ENCODE results near the gene ZPLD1. TPM values are rescaled to one million over a fixed set of nuclear protein-coding genes. Genes with fewer than 3 reads are reported as not detected.

The ZPLD1 gene
- total and polyA plus RNA-seq, 7 donors, result 0.09 to 0.36 (median 0.27) TPM; not detected in 4

DNA sequence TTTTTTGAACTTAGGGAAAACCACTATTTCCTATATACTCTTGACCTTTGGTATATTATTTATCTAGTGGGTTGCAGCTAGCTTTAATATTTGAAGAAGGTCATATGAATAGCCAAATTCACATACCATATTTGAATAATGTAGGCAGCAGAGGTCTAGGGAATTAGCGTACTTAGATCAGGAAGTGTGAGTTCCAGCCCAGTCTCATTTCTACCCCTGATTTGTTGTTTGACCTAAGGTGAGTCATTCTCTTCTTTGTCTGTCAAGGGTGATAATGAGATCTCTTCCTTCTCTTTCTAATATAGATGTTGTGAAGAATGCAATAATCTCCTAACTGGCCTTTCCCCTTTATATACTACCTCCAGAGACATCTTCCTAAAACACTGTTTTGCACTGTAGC lies 36.6 kb upstream of the ZPLD1 start:
- no peaks in the 10 kb centered on the region for H3K27me3 ChIP-seq
- intact Hi-C loops (cut with DNase I), result no loop called here
- no peak overlapping the region for H3K27ac ChIP-seq
- no peaks in the 10 kb centered on the region for H3K36me3 ChIP-seq
- H3K4me3 ChIP-seq, result no peak overlapping the region
- WGBS, 2 donors, result 77 to 82% methylated on average over 1 of the region's 1 CpG
- no peaks in the 10 kb centered on the region for H3K9me3 ChIP-seq
- no peaks in the 10 kb centered on the region for H3K4me1 ChIP-seq
- TF ChIP-seq, protein P1, sequence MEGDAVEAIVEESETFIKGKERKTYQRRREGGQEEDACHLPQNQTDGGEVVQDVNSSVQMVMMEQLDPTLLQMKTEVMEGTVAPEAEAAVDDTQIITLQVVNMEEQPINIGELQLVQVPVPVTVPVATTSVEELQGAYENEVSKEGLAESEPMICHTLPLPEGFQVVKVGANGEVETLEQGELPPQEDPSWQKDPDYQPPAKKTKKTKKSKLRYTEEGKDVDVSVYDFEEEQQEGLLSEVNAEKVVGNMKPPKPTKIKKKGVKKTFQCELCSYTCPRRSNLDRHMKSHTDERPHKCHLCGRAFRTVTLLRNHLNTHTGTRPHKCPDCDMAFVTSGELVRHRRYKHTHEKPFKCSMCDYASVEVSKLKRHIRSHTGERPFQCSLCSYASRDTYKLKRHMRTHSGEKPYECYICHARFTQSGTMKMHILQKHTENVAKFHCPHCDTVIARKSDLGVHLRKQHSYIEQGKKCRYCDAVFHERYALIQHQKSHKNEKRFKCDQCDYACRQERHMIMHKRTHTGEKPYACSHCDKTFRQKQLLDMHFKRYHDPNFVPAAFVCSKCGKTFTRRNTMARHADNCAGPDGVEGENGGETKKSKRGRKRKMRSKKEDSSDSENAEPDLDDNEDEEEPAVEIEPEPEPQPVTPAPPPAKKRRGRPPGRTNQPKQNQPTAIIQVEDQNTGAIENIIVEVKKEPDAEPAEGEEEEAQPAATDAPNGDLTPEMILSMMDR (IDR thresholded peaks at IDR 0.05), result no peak
- no peak for TF ChIP-seq POLR2A (IDR thresholded peaks at IDR 0.05)
- no peak for TF ChIP-seq EP300 (IDR thresholded peaks at IDR 0.05)
- no peak for DNase-seq

DNA sequence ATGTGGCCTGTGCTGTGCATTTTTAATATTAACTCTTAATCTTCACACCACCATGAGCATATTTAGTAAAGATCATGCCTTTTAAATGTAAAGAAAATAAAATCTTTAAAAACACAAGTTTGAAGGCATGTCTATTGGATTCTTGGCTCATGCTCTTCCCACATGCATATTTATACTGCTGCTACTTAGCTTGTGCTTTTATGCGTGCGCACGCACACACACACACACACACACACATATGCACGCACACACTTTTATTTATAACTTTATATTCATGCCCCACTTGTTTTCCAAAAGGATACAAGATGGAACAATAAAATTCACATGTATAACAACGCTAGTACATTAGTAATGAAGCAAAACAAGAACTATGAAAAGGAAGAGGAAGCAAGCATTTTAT lies 36.1 kb upstream of the ZPLD1 start:
- no peaks in the 10 kb centered on the region for H3K4me1 ChIP-seq
- 81 to 86% methylated on average over 5 of the region's 5 CpGs for WGBS, 2 donors
- DNase-seq, result no peak
- H3K27me3 ChIP-seq, result no peaks in the 10 kb centered on the region
- H3K36me3 ChIP-seq, result no peaks in the 10 kb centered on the region
- intact Hi-C loops (cut with DNase I), result no loop called here
- no peak overlapping the region for H3K4me3 ChIP-seq
- no peak overlapping the region for H3K27ac ChIP-seq
- TF ChIP-seq, protein P1 (IDR thresholded peaks at IDR 0.05), result no peak
- TF ChIP-seq POLR2AphosphoS5 (IDR thresholded peaks at IDR 0.05) (no peak), EP300 (IDR thresholded peaks at IDR 0.05) (no peak), POLR2A (IDR thresholded peaks at IDR 0.05) (no peak)
- H3K9me3 ChIP-seq, result no peaks in the 10 kb centered on the region

DNA sequence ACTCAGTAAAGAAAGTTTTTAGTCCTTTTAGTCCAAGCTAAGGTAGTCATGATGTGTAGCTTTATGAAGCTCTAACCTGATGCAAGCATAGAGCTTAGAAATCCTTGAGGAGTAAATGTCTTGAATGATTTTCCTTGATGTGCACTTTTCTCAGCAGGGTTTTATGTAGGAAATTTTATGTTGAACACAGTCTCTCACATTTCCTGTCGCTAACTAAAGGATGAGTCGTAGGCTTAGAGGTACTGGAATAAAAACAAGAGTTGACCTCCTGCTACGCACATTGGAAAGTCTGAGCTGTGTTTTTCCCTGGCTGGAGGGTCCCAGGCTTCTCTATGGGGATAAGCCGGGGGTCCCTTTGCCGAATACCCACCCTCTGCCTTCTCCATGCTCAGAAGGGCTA lies 34.7 kb upstream of the ZPLD1 start:
- H3K4me1 ChIP-seq, result no peaks in the 10 kb centered on the region
- 85 to 91% methylated on average over 5 of the region's 5 CpGs for WGBS, 2 donors
- H3K4me3 ChIP-seq, result no peak overlapping the region
- no peak overlapping the region for H3K27ac ChIP-seq
- no peaks in the 10 kb centered on the region for H3K27me3 ChIP-seq
- H3K9me3 ChIP-seq, result no peaks in the 10 kb centered on the region
- H3K36me3 ChIP-seq, result no peaks in the 10 kb centered on the region
- no peak for TF ChIP-seq POLR2A (IDR thresholded peaks at IDR 0.05)
- TF ChIP-seq EP300 (IDR thresholded peaks at IDR 0.05), result no peak
- TF ChIP-seq, protein P1 (IDR thresholded peaks at IDR 0.05), result no peak
- no peak for TF ChIP-seq POLR2AphosphoS5 (IDR thresholded peaks at IDR 0.05)
- DNase-seq, result no peak
- intact Hi-C loops (cut with DNase I), result no loop called here

DNA sequence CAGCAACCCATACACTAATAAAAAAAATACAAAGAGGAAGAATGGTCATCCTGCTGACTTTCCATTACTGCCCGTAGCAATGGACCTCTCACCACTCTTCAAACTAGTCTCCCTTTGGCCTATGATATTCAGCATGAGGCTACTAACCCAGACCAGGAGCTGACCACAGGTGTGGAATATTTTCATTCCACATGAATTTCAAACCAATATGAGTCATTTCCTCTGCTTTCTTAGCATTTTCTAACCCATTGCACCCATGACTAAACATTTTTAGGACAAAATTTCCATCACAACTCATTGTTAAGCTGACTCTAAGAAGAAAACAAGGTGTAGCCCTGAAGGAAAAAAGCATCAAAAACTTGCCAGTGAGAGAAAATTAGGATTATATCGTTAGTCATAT lies 34.0 kb upstream of the ZPLD1 start:
- Histone ChIP-seq H3K27me3 (no peaks in the 10 kb centered on the region), H3K9me3 (no peaks in the 10 kb centered on the region), H3K4me3 (no peak overlapping the region), H3K27ac (no peak overlapping the region), H3K4me1 (no peaks in the 10 kb centered on the region), H3K36me3 (no peaks in the 10 kb centered on the region)
- TF ChIP-seq EP300 (IDR thresholded peaks at IDR 0.05) (no peak), POLR2AphosphoS5 (IDR thresholded peaks at IDR 0.05) (no peak), POLR2A (IDR thresholded peaks at IDR 0.05) (no peak)
- TF ChIP-seq, protein P1 (IDR thresholded peaks at IDR 0.05), result no peak
- no peak for DNase-seq
- WGBS, 2 donors, result 69 to 87% methylated on average over 2 of the region's 2 CpGs
- intact Hi-C loops (cut with DNase I), result no loop called here

DNA sequence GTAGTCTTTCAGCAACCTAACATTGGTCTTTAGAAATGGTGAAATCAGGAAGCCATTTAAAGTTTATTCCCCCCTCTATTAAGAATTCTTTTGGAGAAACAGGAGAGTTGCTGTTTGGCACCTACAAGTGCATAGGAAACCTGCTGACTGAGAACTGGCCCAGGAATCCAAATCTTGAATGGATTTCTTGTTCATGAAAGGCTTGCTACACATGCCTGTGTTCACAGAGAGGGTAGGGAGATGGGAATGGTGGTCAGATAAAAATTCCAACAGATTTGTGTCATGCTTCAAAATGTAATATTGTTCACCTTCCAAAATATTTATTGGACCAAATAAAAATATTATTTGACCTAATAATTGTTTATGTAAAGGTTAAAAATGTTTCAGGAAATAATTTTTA lies 24.2 kb upstream of the ZPLD1 start:
- intact Hi-C loops (cut with DNase I), result no loop called here
- no peak for DNase-seq

More for the DNA sequence above, 24.2 kb upstream of the ZPLD1 start:
- TF ChIP-seq, protein P1 (IDR thresholded peaks at IDR 0.05), result no peak
- TF ChIP-seq POLR2AphosphoS5 (IDR thresholded peaks at IDR 0.05) (no peak), EP300 (IDR thresholded peaks at IDR 0.05) (no peak), POLR2A (IDR thresholded peaks at IDR 0.05) (no peak)
- Histone ChIP-seq H3K27me3 (no peaks in the 10 kb centered on the region), H3K4me3 (no peak overlapping the region), H3K36me3 (no peaks in the 10 kb centered on the region), H3K4me1 (peaks cover 0 to 7% (median 0%) of the 10 kb centered on the region in 4 donors), H3K9me3 (no peaks in the 10 kb centered on the region), H3K27ac (no peak overlapping the region)
